Neural cell (in vitro differentiated cells): ENCODE results near the gene HOXC5.

Experiments
- MXI1 ChIP-seq: fragments of 450-650 bp; conservative IDR thresholded peaks from 2 replicates; pipeline ENCODE4 v1.6.1; 2014; ENCODE audit warnings: antibody characterized with exemption, mild to moderate bottlenecking; ENCODE audit not compliant: poor library complexity, severe bottlenecking
- TF ChIP-seq, protein P1 (sequence below): fragments of 450-650 bp; IDR thresholded peaks from 2 replicates; pipeline ENCODE4 v1.5.1; 2014; ENCODE audit warnings: antibody characterized with exemption, mild to moderate bottlenecking, moderate library complexity; ENCODE audit not compliant: poor library complexity, severe bottlenecking

DNA sequence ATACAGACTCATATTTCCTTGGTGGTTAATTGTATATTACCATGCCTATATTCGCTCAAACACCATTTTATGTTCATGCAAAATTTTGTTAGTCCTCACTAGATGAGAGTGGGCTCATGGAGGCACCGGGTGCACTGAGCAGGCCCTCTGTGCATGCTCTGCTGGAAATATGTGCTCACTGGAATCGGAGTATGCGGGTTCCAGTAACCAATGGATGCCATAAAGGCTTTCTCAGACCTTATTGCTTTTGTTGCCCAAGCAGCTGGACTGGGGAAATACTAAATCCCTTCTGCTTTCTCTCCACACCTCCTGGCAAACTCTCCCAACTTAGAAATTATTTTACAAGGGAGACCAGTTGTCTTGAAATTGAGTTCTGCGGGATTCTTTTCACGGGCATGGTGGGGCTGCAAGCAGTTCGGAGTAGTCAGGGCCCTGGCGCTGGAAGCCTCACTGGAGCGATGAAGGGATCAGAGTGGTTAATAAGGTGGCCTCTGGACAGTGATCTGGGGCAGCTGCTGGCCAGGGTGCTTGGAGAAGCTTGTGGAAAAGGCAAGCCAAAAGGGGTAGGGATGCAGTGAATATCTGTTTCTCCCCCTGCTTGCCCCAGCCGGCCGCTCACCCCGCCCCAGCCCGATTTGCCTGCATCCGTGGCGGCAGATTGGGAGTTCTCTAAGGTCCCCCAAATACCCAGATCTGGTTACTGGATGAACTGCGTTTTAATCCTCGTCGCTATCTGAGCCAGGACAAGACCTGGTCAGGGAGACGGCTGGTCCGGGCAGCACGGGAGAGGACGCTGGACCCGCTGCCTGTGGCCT, 12.1 kb upstream of the HOXC5 start:
- no peak for TF ChIP-seq MXI1
- TF ChIP-seq, protein P1, sequence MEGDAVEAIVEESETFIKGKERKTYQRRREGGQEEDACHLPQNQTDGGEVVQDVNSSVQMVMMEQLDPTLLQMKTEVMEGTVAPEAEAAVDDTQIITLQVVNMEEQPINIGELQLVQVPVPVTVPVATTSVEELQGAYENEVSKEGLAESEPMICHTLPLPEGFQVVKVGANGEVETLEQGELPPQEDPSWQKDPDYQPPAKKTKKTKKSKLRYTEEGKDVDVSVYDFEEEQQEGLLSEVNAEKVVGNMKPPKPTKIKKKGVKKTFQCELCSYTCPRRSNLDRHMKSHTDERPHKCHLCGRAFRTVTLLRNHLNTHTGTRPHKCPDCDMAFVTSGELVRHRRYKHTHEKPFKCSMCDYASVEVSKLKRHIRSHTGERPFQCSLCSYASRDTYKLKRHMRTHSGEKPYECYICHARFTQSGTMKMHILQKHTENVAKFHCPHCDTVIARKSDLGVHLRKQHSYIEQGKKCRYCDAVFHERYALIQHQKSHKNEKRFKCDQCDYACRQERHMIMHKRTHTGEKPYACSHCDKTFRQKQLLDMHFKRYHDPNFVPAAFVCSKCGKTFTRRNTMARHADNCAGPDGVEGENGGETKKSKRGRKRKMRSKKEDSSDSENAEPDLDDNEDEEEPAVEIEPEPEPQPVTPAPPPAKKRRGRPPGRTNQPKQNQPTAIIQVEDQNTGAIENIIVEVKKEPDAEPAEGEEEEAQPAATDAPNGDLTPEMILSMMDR: no peak
